K562 (cell line): Measurements from ENCODE around the gene ARID3A. TPM values are rescaled to one million over a fixed set of nuclear protein-coding genes. Genes with fewer than 3 reads are reported as not detected.

ENCODE experiments used
- ATAC-seq: fragments of 200-7000 bp; cut with Tn5 transposase; 3 replicates; pipeline ENCODE4 v1.9.1; 2020; ENCODE audit warnings: moderate library complexity
- BruUV-seq: library from RNA; stranded (reverse); fragments of 400-500 nt; replicated peaks from 2 replicates; lab custom pipeline; 2021; lab: Mats Ljungman, UMichigan
- CTCF ChIA-PET: fragments of 300-600 bp; formaldehyde crosslinking; extraction: SDS; loops from one replicate; lab custom pipeline; 2021; ENCODE audit warnings: low intra/inter-chr PET ratio; lab: Yijun Ruan, JAX
- POLR2A ChIA-PET: fragments of 300-600, 350-650 bp; sonication (Branson Sonifier 250); formaldehyde crosslinking; extraction: SDS; loops from one replicate; lab custom pipeline; 2021; ENCODE audit warnings: antibody characterized with exemption, inconsistent platforms; lab: Yijun Ruan, JAX
- DNase-seq, 4 experiments: peaks; one replicate each; pipeline versions ENCODE4 v3.0.0 to v3.0.0-alpha.2; 2011 to 2018; ENCODE audit warnings: low spot score in 3 of 4, mixed read lengths in 3 of 4; ENCODE audit errors: extremely low read depth in 1 of 4
- FAIRE-seq: peaks from 2 replicates; lab custom pipeline; 2011; peaks lifted over from hg19 to GRCh38; lab: Jason Lieb, UNC
- H2AFZ ChIP-seq: 2 replicates; pipeline ENCODE4 v1.6.0; 2011; ENCODE audit warnings: low read depth, low read length, control low read depth, inconsistent platforms
- H3K27ac ChIP-seq: fragments of 200-600 bp; 3 replicates; pipeline ENCODE4 v1.8.0; 2011; ENCODE audit warnings: low read depth, mild to moderate bottlenecking, control low read depth, inconsistent platforms, low read length, moderate library complexity, mixed read lengths; ENCODE audit errors: extremely low read depth
- H3K27me3 ChIP-seq, 2 experiments: fragments of 300-600 bp in 1 of 2; 2 replicates in 1 of 2; 3 replicates in 1 of 2; pipeline versions ENCODE4 v1.6.0 to v1.8.0; 2011; ENCODE audit warnings: inconsistent platforms in 2 of 2, low read length in 2 of 2, mild to moderate bottlenecking in 1 of 2, mixed read lengths in 1 of 2, moderate library complexity in 1 of 2; ENCODE audit not compliant: control insufficient read depth in 2 of 2, insufficient read depth in 2 of 2
- H3K36me3 ChIP-seq: fragments of 300-600 bp; 3 replicates; pipeline ENCODE4 v1.8.0; 2011; ENCODE audit warnings: mild to moderate bottlenecking, low read length, inconsistent platforms; ENCODE audit not compliant: control insufficient read depth, insufficient read depth
- H3K4me1 ChIP-seq, 2 experiments: fragments of 200-600 bp in 1 of 2; replicated peaks in 1 of 2; 2 replicates in 1 of 2; 3 replicates in 1 of 2; pipeline versions ENCODE4 v1.5.1 to v1.8.0; 2011; ENCODE audit warnings: inconsistent platforms in 2 of 2, low read length in 2 of 2, mild to moderate bottlenecking in 1 of 2, mixed read lengths in 1 of 2, moderate library complexity in 1 of 2; ENCODE audit not compliant: control insufficient read depth in 2 of 2, insufficient read depth in 2 of 2
- H3K4me2 ChIP-seq: 2 replicates; pipeline ENCODE4 v1.6.1; 2011; ENCODE audit warnings: low read length, control low read depth, inconsistent platforms, mixed read lengths; ENCODE audit not compliant: insufficient read depth
- H3K4me3 ChIP-seq: fragments of 200-600 bp; sonication (generic), shearing (Covaris generic); 2 replicates; pipeline ENCODE4 v1.5.1; 2016; ENCODE audit warnings: control low read depth, inconsistent platforms
- H3K79me2 ChIP-seq: fragments of 200-600 bp; 3 replicates; pipeline ENCODE4 v1.8.0; 2011; ENCODE audit warnings: low read length, inconsistent platforms; ENCODE audit not compliant: control insufficient read depth, insufficient read depth
- H3K9ac ChIP-seq, 2 experiments: 2 replicates each; pipeline versions ENCODE4 v1.6.0 to v1.6.1; 2011; ENCODE audit warnings: low read depth in 2 of 2, low read length in 2 of 2, control low read depth in 1 of 2, inconsistent platforms in 1 of 2, mild to moderate bottlenecking in 1 of 2, mixed read lengths in 1 of 2; ENCODE audit not compliant: insufficient read depth in 1 of 2
- H3K9me1 ChIP-seq: one replicate; pipeline ENCODE4 v1.6.0; 2011; ENCODE audit warnings: inconsistent platforms, mild to moderate bottlenecking, low read length, moderate library complexity; ENCODE audit not compliant: control insufficient read depth, insufficient read depth
- H3K9me3 ChIP-seq: replicated peaks from 2 replicates; pipeline ENCODE4 v1.5.1; 2011; ENCODE audit warnings: low read depth, low read length, inconsistent platforms; ENCODE audit not compliant: control insufficient read depth, insufficient read depth
- H4K20me1 ChIP-seq: replicated peaks from 2 replicates; pipeline ENCODE4 v1.6.1; 2011; ENCODE audit warnings: low read length, inconsistent platforms, mixed read lengths; ENCODE audit not compliant: control insufficient read depth, insufficient read depth
- CBFA2T3 ChIP-seq: fragments of 450-650 bp; IDR thresholded peaks from 2 replicates; pipeline ENCODE4 v1.6.1; 2017
- EGR1 ChIP-seq: fragments of 450-650 bp; conservative IDR thresholded peaks from 2 replicates; pipeline ENCODE4 v1.6.1; 2017; ENCODE audit warnings: mild to moderate bottlenecking
- FOXM1 ChIP-seq, 2 experiments: fragments of 450-650 bp in 1 of 2; sonication (generic) in 1 of 2; formaldehyde crosslinking in 1 of 2; IDR thresholded peaks; 2 replicates each; pipeline versions ENCODE4 v1.6.1 to v1.9.0; 2017 to 2022; ENCODE audit warnings: low read depth in 2 of 2, mild to moderate bottlenecking in 2 of 2, missing genetic modification reagents in 1 of 2, moderate library complexity in 1 of 2
- GATA2 ChIP-seq: sonication (generic); formaldehyde crosslinking; IDR thresholded peaks from 2 replicates; pipeline ENCODE4 v1.4.0; 2020; ENCODE audit warnings: mild to moderate bottlenecking, missing genetic modification reagents
- HNRNPUL1 ChIP-seq: fragments of 200-400 bp; formaldehyde crosslinking; IDR thresholded peaks from 2 replicates; pipeline ENCODE4 v1.6.1; 2017; ENCODE audit warnings: low read length
- KDM2B ChIP-seq: fragments of 250-450 bp; sonication (Bioruptor Pico); IDR thresholded peaks from 2 replicates; pipeline ENCODE4 v1.8.0; 2021; ENCODE audit warnings: mild to moderate bottlenecking, moderate library complexity
- MAFG ChIP-seq: fragments of 450-650 bp; conservative IDR thresholded peaks from 2 replicates; pipeline ENCODE4 v1.6.1; 2016; ENCODE audit warnings: missing genetic modification characterization, missing compliant biosample characterization
- PHF21A ChIP-seq: fragments of 450-650 bp; IDR thresholded peaks from 2 replicates; pipeline ENCODE4 v1.6.1; 2017; ENCODE audit warnings: low read depth, borderline replicate concordance
- RBM22 ChIP-seq: fragments of 200-400 bp; formaldehyde crosslinking; IDR thresholded peaks from 2 replicates; pipeline ENCODE4 v1.6.1; 2018; ENCODE audit warnings: low read length, low read depth; ENCODE audit not compliant: poor library complexity, severe bottlenecking
- TCF7 ChIP-seq: sonication (generic); IDR thresholded peaks from 2 replicates; pipeline ENCODE4 v1.6.1; 2016; ENCODE audit warnings: antibody characterized with exemption, borderline replicate concordance
- ZNF165 ChIP-seq: fragments of 250-450 bp; sonication (Bioruptor Pico); IDR thresholded peaks from 2 replicates; pipeline ENCODE4 v1.4.0; 2020; ENCODE audit warnings: borderline replicate concordance
- ZNF175 ChIP-seq: fragments of 200-800 bp; sonication (Bioruptor generic); IDR thresholded peaks from 2 replicates; pipeline ENCODE4 v1.6.1; 2016; ENCODE audit warnings: low read depth, mild to moderate bottlenecking, missing genetic modification characterization, missing compliant biosample characterization
- WGBS: fragments of 100-300 bp; shearing (Covaris generic); methylation state at CpG from one replicate; pipeline ENCODE4 v1.1.6; 2016; ENCODE audit warnings: low coverage, mixed read lengths; ENCODE audit not compliant: insufficient coverage; ENCODE audit errors: missing lambda C conversion rate; 5-methylcytosine and 5-hydroxymethylcytosine counted together
- in situ Hi-C: fragments of 300-500 bp; cut with MboI; formaldehyde crosslinking; loops from 4 replicates; pipeline ENCODE4 v1.15.0; 2018; ENCODE audit warnings: inconsistent platforms, mixed read lengths
- intact Hi-C: fragments of 100-400 bp; cut with micrococcal nuclease; formaldehyde crosslinking; loops from 2 replicates; pipeline ENCODE4 v1.14.2; 2022
- polyA plus RNA-seq, 8 experiments: library from polyadenylated mRNA; depleted of rRNA in 4 of 8; stranded (reverse) in 5 of 8; unstranded in 3 of 8; fragments of >200 nt; fragmentation: Nextera tagmentation in 2 of 8; fragmentation: Illumina TruSeq in 1 of 8; extraction: Ambion mirVana in 2 of 8; extraction: Trizol in 1 of 8; gene quantifications; 2 replicates each; pipeline versions ENCODE4 v1.2.1 to v1.2.3, GENCODE V29; 2011 to 2014; ENCODE audit warnings: inconsistent platforms in 1 of 8, missing spikeins in 1 of 8
- total RNA-seq, 7 experiments: library from RNA; depleted of rRNA in 6 of 7; stranded (reverse); fragments of >200 nt in 6 of 7; fragmentation: Illumina TruSeq in 2 of 7; extraction: Trizol in 2 of 7; gene quantifications; 2 replicates each; pipeline versions ENCODE4 v1.2.1 to v1.2.3, GENCODE V29; 2011 to 2021; ENCODE audit warnings: low replicate concordance in 1 of 7
- TF ChIP-seq, protein P1 (sequence below): fragments of 150-350 bp; IDR thresholded peaks from 2 replicates; pipeline ENCODE4 v1.6.1; 2014; ENCODE audit warnings: low read depth, mild to moderate bottlenecking, low read length, borderline replicate concordance
- TF ChIP-seq, protein P2 (sequence below): sonication (generic); formaldehyde crosslinking; IDR thresholded peaks from 2 replicates; pipeline ENCODE4 v1.8.1; 2023; ENCODE audit warnings: mild to moderate bottlenecking, missing genetic modification reagents
- TF ChIP-seq, protein P3 (sequence below): fragments of 450-650 bp; IDR thresholded peaks from 2 replicates; pipeline ENCODE4 v1.6.1; 2018; ENCODE audit warnings: mild to moderate bottlenecking, low read depth; ENCODE audit not compliant: partially characterized antibody

Gene ARID3A
- total and polyA plus RNA-seq, 9 of the 15 experiments (the other 6 are each of a cell fraction or from before 2014, with no cell fraction given) = 1.4 to 118 (median 31.2) TPM

DNA sequence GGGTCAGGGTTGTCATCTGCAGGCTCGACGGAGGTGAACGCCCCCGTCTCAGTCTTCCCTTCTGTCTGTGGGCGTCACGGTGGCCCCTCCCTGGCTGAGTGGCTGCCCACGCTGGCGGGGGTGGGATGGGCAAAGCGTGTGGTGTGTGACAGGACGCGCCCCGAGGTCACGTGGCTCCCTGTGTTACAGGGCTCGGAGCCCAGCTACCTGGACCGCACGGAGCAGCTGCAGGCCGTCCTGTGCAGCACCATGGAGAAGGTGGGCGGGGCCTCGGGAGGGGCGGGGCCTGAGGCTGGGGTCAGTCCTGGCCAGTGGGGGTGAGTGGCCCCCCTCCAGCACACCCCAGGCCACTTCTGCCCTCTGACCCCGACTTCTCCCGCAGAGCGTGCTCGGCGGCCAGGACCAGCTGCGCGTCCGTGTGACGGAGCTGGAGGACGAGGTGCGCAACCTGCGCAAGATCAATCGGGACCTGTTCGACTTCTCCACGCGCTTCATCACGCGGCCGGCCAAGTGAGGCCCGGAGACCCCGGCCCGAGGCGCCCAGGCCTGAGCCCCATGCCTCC lies 68.1 kb downstream of the ARID3A start:
- in situ Hi-C loops = no loop called here
- POLR2A ChIA-PET = interaction anchor here (1.4 kb wide), 1 partner anchor 26 kb away, joined by 5 read pairs; no protein-coding TSS in a partner anchor
- Histone ChIP-seq H3K36me3 (peaks cover 60% of the 10 kb centered on the region; the same call in 2 of the 3 replicates), H4K20me1 (no peaks in the 10 kb centered on the region; the same call in 1 of the 2 replicates), H3K9ac (peak overlapping the region in 1 of 2 experiments; percentile 58; a peak in 1 of 4 replicates), H3K4me3 (no peak overlapping the region), H3K27ac (no peak overlapping the region), H3K9me1 (peaks cover 6% of the 10 kb centered on the region), H3K27me3 (no peaks in the 10 kb centered on the region), H2AFZ (no peak overlapping the region), H3K9me3 (no peaks in the 10 kb centered on the region), H3K79me2 (no peaks in the 10 kb centered on the region), H3K4me2 (no peak overlapping the region), H3K4me1 (peaks cover 13 to 81% of the 10 kb centered on the region in 2 experiments; a peak in 4 of 5 replicates)
- FAIRE-seq (no peak), DNase-seq (no peak), ATAC-seq (0 out of 3 replicates have a peak, but pooled peaks have one; percentile 8)
- intact Hi-C loops = no loop called here
- BruUV-seq = no TSS peak
- CTCF ChIA-PET = no interaction called here
- WGBS = 85% methylated on average over 28 of the region's 43 CpGs
- TF ChIP-seq, protein P1, sequence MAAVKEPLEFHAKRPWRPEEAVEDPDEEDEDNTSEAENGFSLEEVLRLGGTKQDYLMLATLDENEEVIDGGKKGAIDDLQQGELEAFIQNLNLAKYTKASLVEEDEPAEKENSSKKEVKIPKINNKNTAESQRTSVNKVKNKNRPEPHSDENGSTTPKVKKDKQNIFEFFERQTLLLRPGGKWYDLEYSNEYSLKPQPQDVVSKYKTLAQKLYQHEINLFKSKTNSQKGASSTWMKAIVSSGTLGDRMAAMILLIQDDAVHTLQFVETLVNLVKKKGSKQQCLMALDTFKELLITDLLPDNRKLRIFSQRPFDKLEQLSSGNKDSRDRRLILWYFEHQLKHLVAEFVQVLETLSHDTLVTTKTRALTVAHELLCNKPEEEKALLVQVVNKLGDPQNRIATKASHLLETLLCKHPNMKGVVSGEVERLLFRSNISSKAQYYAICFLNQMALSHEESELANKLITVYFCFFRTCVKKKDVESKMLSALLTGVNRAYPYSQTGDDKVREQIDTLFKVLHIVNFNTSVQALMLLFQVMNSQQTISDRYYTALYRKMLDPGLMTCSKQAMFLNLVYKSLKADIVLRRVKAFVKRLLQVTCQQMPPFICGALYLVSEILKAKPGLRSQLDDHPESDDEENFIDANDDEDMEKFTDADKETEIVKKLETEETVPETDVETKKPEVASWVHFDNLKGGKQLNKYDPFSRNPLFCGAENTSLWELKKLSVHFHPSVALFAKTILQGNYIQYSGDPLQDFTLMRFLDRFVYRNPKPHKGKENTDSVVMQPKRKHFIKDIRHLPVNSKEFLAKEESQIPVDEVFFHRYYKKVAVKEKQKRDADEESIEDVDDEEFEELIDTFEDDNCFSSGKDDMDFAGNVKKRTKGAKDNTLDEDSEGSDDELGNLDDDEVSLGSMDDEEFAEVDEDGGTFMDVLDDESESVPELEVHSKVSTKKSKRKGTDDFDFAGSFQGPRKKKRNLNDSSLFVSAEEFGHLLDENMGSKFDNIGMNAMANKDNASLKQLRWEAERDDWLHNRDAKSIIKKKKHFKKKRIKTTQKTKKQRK = no peak
- no peak for TF ChIP-seq HNRNPUL1
- peak; percentile 25 for TF ChIP-seq RBM22
- TF ChIP-seq, protein P2, sequence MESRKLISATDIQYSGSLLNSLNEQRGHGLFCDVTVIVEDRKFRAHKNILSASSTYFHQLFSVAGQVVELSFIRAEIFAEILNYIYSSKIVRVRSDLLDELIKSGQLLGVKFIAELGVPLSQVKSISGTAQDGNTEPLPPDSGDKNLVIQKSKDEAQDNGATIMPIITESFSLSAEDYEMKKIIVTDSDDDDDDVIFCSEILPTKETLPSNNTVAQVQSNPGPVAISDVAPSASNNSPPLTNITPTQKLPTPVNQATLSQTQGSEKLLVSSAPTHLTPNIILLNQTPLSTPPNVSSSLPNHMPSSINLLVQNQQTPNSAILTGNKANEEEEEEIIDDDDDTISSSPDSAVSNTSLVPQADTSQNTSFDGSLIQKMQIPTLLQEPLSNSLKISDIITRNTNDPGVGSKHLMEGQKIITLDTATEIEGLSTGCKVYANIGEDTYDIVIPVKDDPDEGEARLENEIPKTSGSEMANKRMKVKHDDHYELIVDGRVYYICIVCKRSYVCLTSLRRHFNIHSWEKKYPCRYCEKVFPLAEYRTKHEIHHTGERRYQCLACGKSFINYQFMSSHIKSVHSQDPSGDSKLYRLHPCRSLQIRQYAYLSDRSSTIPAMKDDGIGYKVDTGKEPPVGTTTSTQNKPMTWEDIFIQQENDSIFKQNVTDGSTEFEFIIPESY (CRISPR knock-in tag) = peak; percentile 84
- no peak for TF ChIP-seq MAFG
- no peak for TF ChIP-seq FOXM1 (IDR thresholded peaks at IDR 0.05; ENCODE audit: low read depth)
- TF ChIP-seq FOXM1 (CRISPR knock-in tag; IDR thresholded peaks at IDR 0.05; ENCODE audit: low read depth) = 0 out of 2 replicates have a peak, but pooled peaks have one; percentile 39
- no peak for TF ChIP-seq CBFA2T3
- peak; percentile 26; the same call in 1 of the 2 replicates for TF ChIP-seq EGR1
- TF ChIP-seq ZNF165 (CRISPR knock-in tag) = no peak
- TF ChIP-seq TCF7 = no peak
- no peak for TF ChIP-seq ZNF175 (CRISPR knock-in tag)
- no peak for TF ChIP-seq KDM2B
- TF ChIP-seq, protein P3, sequence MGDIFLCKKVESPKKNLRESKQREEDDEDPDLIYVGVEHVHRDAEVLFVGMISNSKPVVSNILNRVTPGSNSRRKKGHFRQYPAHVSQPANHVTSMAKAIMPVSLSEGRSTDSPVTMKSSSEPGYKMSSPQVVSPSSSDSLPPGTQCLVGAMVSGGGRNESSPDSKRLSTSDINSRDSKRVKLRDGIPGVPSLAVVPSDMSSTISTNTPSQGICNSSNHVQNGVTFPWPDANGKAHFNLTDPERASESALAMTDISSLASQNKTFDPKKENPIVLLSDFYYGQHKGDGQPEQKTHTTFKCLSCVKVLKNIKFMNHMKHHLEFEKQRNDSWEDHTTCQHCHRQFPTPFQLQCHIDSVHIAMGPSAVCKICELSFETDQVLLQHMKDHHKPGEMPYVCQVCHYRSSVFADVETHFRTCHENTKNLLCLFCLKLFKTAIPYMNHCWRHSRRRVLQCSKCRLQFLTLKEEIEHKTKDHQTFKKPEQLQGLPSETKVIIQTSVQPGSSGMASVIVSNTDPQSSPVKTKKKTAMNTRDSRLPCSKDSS = no peak
- TF ChIP-seq PHF21A = peak; percentile 72; the same call in 1 of the 2 replicates
- TF ChIP-seq GATA2 (CRISPR knock-in tag) = no peak
